Body of pancreas (tissue), 4 donors: Measurements from ENCODE around the gene CRACR2B.

Source experiments
- POLR2A ChIP-seq, 3 donors: fragments of 450-650 bp; IDR thresholded peaks; one replicate each; pipeline ENCODE4 v1.6.1; 2016; ENCODE audit warnings: antibody characterized with exemption in 3 of 3, mild to moderate bottlenecking in 2 of 3
- TF ChIP-seq, protein P1 (sequence below), 7 experiments: fragments of 450-650 bp in 4 of 7; fragments of 200-600 bp in 3 of 7; sonication (generic) in 3 of 7; IDR thresholded peaks; one replicate each; pipeline ENCODE4 v1.5.1; 2016 to 2019; ENCODE audit warnings: antibody characterized with exemption in 7 of 7

DNA sequence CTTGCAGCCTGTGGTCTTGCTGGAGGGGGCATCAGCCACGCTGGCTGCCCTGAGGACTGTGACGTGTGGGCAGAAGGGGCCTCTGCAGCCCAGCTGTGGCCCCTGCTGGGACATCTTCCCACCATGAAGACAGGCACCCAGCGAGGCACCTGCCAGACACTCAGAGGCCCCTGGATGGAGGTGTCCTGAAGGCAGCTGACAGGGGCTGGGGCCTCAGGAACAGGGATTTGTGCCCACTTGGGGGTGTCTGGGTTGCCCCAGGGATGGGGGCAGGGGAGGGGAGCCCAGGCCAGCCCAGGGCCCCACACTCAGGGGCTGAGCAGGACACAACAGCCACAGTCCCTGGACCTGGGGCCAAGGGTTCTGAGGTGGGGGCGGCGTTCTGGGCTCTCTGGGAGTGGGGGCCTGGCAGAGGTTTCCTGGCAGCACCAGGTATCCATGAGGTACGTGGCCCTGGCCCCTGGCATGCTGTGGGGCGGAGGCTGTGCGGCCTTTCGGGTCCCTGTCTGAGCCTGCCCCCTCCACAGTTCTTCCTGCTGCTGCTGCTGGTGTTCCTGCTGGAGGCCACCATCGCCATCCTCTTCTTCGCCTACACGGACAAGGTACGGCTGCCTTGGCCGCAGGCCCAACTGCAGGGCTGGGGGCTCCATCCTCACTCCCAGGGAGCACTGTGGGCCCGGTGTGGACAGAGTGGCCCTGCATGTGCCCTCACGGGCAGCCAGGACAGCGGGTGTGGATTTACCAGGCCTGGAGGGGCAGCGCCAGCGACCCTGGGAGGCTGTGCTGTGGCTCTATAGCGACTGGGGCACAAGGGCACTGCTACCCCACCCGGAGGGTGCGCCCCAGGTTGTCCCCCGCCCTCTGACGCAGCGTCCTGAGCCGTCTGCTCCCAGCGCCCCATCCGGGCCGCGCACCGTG lies 36.5 kb downstream of the CRACR2B start:
- TF ChIP-seq, protein P1, sequence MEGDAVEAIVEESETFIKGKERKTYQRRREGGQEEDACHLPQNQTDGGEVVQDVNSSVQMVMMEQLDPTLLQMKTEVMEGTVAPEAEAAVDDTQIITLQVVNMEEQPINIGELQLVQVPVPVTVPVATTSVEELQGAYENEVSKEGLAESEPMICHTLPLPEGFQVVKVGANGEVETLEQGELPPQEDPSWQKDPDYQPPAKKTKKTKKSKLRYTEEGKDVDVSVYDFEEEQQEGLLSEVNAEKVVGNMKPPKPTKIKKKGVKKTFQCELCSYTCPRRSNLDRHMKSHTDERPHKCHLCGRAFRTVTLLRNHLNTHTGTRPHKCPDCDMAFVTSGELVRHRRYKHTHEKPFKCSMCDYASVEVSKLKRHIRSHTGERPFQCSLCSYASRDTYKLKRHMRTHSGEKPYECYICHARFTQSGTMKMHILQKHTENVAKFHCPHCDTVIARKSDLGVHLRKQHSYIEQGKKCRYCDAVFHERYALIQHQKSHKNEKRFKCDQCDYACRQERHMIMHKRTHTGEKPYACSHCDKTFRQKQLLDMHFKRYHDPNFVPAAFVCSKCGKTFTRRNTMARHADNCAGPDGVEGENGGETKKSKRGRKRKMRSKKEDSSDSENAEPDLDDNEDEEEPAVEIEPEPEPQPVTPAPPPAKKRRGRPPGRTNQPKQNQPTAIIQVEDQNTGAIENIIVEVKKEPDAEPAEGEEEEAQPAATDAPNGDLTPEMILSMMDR (IDR thresholded peaks at IDR 0.05) = no peak
- TF ChIP-seq POLR2A (IDR thresholded peaks at IDR 0.05) = no peak
